SH-SY5Y (cell line): ENCODE data around the gene CLMN.

Source experiments
- GATA2 ChIP-seq: IDR thresholded peaks from 2 replicates; pipeline ENCODE4 v1.6.1; 2011; ENCODE audit warnings: mild to moderate bottlenecking, low read depth, low read length
- GATA3 ChIP-seq: IDR thresholded peaks from 2 replicates; pipeline ENCODE4 v1.6.1; 2011; ENCODE audit warnings: low read depth, mild to moderate bottlenecking, low read length, moderate library complexity

DNA sequence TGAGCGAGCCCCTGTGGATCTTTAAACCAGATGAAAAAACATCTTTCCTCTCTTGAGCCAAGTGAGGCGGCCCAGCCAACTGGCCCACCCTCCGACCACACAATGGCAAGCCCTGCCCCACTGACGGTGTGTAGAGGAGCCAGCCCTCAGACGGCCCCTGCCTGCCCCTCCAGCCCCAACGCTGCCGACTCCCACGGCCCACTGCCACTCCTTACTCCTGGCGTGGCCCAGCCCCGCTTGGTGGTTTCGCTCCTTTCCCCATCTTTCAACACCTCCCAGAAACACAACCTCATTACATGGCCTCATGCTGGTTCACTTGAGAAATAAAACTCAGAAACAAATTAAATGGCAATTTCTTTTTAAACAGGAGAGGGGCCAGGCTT, 81.8 kb downstream of the CLMN start:
- TF ChIP-seq GATA2 (no peak), GATA3 (no peak)
